Measurements from ENCODE around the gene MGST2. TPM values are rescaled to one million over a fixed set of nuclear protein-coding genes. Genes with fewer than 3 reads are reported as not detected.

MGST2 gene
- total and polyA plus RNA-seq, 2 experiments from 2014 or later: 4.6 to 19.1 TPM

DNA sequence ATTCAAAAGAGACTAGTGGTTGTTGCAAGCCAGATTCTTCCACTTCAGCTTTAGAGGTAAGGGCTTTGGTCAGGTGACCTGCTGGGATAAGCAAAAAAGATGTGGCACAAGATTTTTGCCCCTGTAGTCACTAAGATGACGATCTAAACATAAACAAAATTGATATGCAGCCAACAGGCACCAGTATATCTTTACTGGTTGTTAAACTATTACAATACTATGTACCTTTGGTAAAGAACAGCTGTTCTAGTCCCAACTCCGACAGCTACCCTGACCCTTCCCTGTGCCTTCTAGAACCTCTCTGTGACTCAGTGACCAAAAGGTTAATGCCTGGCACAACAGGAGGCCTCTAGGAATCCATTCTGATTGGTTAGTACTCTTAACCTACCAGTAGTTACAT, 59.6 kb downstream of the MGST2 start:
- TF ChIP-seq, protein P1, sequence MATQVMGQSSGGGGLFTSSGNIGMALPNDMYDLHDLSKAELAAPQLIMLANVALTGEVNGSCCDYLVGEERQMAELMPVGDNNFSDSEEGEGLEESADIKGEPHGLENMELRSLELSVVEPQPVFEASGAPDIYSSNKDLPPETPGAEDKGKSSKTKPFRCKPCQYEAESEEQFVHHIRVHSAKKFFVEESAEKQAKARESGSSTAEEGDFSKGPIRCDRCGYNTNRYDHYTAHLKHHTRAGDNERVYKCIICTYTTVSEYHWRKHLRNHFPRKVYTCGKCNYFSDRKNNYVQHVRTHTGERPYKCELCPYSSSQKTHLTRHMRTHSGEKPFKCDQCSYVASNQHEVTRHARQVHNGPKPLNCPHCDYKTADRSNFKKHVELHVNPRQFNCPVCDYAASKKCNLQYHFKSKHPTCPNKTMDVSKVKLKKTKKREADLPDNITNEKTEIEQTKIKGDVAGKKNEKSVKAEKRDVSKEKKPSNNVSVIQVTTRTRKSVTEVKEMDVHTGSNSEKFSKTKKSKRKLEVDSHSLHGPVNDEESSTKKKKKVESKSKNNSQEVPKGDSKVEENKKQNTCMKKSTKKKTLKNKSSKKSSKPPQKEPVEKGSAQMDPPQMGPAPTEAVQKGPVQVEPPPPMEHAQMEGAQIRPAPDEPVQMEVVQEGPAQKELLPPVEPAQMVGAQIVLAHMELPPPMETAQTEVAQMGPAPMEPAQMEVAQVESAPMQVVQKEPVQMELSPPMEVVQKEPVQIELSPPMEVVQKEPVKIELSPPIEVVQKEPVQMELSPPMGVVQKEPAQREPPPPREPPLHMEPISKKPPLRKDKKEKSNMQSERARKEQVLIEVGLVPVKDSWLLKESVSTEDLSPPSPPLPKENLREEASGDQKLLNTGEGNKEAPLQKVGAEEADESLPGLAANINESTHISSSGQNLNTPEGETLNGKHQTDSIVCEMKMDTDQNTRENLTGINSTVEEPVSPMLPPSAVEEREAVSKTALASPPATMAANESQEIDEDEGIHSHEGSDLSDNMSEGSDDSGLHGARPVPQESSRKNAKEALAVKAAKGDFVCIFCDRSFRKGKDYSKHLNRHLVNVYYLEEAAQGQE (IDR thresholded peaks at IDR 0.05; ENCODE audit: unreplicated experiment): no peak
- TF ChIP-seq ZNF462 (CRISPR knock-in tag; IDR thresholded peaks at IDR 0.05): no peak
- no peak for TF ChIP-seq JUNB (IDR thresholded peaks at IDR 0.05; ENCODE audit: unreplicated experiment)
- no peak for TF ChIP-seq ZNF114 (CRISPR knock-in tag; IDR thresholded peaks at IDR 0.05)
- Mint-ChIP-seq H3K27ac (no peak overlapping the region), H3K4me1 (peaks cover 2% of the 10 kb centered on the region; the same call in 2 of the 3 replicates), H3K36me3 (ENCODE audit: low read depth) (no peaks in the 10 kb centered on the region; the same call in 2 of the 3 replicates), H3K4me3 (no peak overlapping the region), H3K27me3 (ENCODE audit: insufficient read depth, low read depth, poor library complexity) (peaks cover 2% of the 10 kb centered on the region), H3K9me3 (no peaks in the 10 kb centered on the region)
- H3K9me2 ChIP-seq (ENCODE audit: insufficient read depth): no peaks in the 10 kb centered on the region
- H3K4me2 ChIP-seq: no peak overlapping the region
- no peak overlapping the region for H3K4me3 ChIP-seq
- no peaks in the 10 kb centered on the region for H3F3A ChIP-seq (replicated peaks; ENCODE audit: low read depth)
- ATAC-seq (no peak), DNase-seq (ENCODE audit: low spot score) (no peak)
- H4K20me1 ChIP-seq (replicated peaks; ENCODE audit: insufficient read depth): no peaks in the 10 kb centered on the region
- H3K27ac ChIP-seq (ENCODE audit: low read depth): no peak overlapping the region
- H3K36me3 ChIP-seq (ENCODE audit: insufficient read depth): no peaks in the 10 kb centered on the region
- H2AFZ ChIP-seq: no peak overlapping the region
- no peaks in the 10 kb centered on the region for H3K79me2 ChIP-seq (replicated peaks; ENCODE audit: insufficient read depth)
- no peaks in the 10 kb centered on the region for H3K27me3 ChIP-seq (ENCODE audit: insufficient read depth)
- H3K4me1 ChIP-seq (ENCODE audit: insufficient read depth): no peaks in the 10 kb centered on the region

All from GM23338 (cell line).